ENCODE measurements around the gene ADAMTS17.

The ADAMTS17 gene

DNA sequence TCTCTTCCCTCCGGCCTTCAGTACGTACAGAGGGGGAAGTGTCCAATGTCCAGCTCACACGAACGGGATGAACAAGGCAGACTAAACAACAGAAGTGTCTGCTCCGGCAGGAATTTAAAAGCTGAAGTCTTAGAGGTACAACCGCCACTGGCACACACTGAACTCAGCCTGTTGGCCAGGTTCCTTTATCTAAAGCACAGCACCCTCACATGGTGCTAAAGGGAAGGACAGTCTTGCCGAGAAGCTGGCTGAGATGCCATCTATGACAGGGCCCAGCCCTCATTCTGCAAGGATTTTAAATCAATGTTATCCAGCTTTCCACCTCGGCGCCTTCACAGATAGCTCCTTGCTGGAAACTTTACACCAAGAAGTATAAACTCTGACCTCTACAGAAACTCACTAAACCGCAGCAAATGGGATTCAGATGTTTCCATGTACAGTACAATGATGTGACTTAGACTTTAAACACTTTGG lies 2.8 kb downstream of the ADAMTS17 start:
- DNase-seq, result peak; percentile 76

DNA sequence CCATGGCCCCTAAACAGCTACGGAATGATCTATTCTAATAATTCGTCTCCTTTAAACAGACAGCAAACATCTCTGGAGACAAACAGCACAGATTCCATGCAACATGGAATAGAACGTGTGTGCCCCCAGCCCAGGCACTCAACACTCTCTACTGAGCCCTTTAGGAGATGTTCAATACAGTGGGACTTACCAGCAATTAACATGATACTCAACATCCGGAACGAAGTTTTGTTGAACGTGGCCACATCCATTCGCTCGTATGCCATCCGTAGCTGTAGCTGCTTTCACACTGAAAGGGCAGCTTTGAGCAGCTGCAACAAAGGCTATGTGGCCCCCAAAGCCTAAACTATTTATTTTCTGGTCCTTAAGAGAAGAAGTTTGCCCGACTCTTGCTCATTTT lies 3.5 kb downstream of the ADAMTS17 start:
- no peak for DNase-seq

DNA sequence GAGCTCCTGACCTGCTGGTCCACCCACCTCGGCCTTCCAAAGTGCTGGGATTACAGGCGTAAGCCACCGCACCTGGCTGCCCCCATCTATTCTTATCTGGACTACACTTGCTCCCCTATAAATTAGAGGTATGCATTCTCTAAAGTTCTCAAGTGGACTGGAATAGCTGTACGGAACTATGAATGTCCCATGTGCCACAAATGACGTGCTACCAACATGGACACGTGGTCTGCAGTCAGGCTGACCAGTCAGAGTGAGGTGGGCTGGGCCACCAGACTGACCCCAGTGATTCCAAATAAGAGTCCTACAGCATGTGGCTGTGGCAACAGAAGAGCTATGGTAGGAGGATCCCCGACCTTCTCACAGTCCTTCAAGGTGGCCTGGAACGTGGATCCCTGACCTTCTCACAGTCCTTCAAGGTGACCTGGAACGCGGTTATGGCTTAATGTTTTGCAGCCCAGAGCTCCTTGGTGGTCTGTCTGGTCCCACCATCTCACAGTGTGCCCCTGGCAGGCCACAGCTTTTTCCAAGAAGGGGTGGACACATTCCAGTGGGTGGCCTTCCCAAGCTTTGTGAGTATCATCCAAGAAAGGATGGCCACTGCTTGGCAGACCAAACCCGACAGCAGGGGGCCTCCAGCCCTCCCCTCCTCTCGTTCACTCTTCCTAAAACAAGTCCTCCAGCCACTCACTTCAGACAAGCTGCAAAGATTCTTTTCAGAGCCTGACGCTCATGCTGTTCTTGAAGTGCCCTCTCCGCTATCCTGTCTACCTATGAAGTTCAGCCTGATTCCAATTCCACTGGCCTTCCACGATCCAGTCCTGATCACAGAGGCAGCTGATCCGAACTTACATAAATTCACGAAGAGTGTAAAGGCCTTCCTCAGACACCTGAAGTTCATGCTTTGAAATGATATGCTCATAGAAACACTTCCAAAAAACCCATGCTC lies 4.4 kb downstream of the ADAMTS17 start:
- no peak for DNase-seq

DNA sequence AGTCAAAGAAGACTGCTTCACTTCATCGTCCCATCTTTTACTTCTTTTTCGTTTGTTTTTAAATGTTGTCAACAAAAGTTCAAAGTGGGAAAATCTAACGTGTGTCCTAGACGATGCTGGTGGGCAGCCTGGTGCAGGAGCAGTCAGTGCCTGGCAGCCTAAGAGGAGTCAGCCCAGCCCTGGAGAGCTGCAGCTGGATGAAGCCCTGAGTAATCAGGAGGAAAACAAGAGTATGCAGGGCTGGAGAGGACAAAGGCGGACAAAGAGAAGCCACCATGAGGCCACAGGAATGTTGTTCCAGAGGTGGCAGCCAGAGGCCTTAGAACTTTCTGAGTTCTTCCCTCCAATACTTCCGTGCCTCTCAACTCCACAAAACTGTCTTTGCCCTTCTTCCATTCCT lies 5.7 kb downstream of the ADAMTS17 start:
- DNase-seq, result no peak

DNA sequence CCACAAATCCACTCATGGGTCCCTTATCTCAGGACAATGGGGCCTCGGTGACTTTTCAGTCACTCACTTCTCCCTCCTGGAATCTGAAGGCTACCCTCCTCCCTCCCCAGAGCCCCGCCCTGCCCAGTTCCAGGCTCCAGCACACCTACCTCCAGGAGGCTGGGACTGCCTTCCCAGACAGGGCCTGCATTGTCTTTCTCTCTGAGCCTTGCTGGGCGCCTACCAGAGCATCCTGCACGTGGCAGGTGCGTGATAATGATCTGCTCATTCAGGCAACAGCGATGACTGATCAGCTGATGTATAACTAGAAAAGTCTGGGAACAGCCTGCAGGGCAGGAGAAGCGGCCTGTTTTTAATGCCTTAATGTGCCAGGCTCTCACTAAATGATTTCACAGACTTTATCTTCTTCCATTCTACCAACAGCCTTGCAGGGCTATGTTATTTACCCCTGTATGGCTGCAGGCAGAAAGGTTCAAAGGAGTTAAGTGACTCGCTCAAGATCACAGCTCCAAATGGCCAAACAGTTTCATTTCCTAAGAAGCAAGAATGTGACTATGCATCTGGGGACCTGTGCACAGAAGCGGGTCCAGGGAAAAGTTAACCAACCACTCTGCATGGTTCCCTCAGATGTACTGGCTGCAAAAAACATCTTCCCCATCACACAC lies 6.3 kb downstream of the ADAMTS17 start:
- DNase-seq, result no peak

DNA sequence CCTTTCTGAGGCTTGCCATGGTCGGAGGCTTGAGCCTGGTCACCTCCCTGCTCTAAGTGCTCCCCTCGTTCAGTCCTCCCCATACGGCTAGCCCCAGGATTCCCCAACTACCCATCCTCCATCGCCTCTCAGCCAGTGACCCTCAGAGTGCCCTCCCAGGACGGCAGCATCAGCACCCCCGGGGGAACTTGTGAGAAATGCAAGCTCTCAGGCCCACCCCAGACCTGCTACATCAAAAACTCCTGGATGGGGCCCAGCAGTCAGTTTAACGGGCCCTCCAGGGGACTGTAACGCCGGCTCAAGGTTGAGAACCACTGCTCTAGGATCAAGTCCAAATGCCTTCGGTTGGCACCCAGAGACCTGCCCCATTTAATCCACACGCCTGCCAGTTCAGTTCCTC lies 6.9 kb downstream of the ADAMTS17 start:
- DNase-seq, result no peak

DNA sequence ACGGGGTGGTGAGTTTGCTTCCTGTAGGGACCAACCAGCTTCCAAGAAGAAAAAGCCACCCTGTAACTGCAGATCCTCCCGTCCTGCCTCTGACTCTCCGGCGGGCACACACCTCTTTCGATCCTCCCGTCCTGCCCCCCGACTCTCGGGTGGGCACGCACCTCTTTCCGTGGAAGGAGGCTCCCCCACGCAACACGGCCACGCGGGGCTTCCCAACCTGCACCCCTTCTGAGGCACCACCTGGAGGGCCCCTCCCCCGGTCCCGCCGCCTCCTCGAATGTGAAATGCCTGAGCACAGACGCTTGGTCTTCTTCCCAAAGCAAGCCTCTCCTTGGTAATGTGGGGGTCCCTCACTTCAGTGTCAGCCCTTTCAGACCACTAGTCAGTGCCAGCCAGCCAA lies 7.3 kb downstream of the ADAMTS17 start:
- DNase-seq, result no peak

DNA sequence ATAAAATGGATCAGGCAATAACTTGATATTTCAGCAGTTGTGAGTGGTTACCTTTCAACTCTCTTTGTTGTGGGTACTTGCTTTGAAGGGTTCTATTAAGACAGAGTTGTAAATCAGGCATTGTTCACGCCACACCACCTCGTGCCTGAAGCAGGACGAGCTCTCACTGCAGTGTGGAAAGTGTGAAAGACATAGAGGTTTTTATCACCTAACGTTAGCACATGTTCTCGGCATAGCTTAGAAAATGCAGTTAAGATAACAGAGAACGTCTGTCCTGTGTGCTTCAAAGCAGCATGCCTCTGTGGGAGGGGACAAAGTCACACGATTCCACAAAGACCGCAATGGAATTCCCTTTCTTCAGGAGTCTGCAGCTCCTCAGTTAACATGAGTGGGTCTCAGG lies 7.8 kb downstream of the ADAMTS17 start:
- DNase-seq, result no peak

DNA sequence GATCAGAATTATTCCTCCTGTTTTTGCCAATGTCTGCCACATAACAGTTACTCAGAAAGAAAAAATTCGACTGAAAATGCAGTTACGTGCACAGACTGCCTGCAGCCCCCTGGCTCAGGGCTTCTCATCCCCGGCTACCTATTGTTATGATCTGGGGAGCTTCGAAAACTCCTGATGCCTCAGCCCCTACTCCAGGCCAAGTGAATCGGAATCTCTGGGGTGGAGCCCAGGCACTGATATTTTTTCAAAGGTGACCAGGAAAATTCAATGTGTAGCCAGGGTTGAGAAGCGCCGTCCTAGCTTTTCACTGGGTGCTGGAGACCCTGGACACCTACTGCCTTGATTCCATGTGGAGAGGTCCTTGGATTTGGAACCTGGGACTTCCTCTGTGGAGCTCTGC lies 8.5 kb downstream of the ADAMTS17 start:
- no peak for DNase-seq

DNA sequence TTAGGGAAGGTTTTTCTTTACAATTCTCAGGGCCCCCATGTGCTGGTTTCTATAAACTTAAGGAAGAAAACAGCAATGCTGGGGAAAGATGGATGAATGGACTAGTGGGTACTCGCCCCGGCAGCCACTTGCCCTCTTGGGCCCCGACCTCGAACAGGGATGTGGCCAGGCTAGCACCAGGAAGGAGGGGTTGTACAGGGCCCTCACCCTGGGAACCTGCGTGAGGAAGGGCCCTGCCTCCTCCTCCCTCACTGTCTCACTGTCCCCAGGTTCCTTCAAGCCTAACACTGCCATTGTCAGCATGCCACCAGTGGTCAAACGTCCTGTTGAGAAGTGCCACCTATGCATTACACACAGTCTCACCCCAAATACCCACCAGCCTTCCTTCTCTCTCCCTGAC lies 9.1 kb downstream of the ADAMTS17 start:
- DNase-seq, result no peak

DNA sequence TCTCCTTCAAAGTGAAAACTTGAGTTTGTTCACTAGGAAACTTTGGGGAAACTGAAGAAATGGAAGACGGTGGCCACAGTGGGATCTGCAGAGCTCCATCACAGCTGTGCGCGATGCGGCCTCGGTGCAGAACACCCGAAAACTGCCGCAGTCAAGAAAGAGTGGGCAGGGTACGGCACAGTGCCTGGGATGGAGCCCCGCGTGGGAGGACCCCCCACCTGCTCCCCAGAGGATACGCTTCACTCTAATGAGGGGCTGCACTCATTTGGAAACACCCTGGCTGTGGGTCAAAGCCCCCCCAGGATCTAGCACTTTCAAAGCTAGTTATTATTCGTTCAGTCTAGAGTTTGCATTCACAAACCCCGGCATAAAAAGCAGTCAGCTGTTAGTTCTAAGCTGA lies 9.5 kb downstream of the ADAMTS17 start:
- DNase-seq, result no peak

DNA sequence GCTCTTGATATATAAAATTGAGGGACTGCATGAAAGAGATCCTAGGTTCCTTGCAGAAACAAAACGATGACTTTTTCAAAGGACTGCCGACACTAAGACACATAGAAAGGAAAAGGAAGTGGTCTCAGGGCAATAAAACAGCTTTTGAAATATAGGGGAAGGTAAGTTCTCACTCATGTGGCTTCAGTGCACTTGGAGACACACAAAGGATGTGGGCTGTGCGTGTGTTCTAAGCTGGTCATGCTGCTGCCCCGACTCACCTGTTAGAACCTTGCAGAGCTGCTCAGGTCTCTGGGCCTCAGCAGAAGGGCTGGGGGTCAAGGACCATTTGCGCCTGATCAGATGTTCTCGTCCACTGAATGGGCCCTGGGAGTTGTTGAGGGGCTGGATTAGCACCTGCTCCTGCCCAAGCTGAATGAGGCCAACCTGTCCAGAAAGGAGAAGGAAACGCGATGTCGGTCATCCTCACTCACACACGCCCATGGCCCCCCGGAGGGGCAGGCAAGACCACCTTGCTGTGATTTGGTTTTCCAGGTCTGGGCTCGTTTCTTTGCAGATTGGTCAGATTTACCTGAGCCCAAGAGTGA lies 11.1 kb downstream of the ADAMTS17 start:
- no peak for DNase-seq

DNA sequence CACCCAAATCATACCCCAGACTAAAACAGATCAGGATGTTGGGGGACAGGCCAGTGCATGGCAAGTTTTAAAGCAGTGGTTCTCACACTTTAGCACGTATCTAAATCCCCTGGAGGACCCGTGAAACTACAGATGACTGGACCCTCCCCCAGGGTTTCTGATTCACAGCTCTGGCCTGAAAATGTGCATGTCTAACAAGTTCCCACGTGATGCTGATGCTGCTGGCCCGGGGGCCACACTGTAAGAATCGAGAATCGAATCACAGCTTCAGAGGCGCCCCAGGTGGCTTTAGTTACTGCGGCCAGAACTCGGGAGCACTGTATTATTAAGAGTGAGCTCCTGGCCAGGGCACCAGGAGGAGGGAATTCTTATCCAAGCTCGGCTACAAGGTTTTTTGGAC lies 11.6 kb downstream of the ADAMTS17 start:
- no peak for DNase-seq

DNA sequence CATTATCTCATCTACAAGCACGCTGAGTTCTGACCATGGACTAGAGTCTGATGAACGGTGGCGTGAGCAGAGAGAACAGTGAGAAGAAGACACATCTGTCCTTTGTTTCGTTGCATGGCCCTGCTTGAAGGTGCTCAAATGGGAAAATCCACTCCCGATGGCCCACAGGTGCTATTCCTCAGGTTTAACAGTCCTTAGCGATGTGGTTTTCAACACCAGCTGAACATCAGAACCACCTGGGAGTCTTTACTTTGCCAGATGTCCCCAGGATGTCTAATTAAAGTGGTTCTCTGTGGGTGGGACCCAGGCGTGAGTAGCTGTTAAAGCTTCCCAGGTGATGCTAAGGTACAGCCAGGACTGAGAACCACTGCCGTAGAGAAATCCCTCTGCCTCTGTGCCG lies 13.0 kb downstream of the ADAMTS17 start:
- DNase-seq, result no peak

DNA sequence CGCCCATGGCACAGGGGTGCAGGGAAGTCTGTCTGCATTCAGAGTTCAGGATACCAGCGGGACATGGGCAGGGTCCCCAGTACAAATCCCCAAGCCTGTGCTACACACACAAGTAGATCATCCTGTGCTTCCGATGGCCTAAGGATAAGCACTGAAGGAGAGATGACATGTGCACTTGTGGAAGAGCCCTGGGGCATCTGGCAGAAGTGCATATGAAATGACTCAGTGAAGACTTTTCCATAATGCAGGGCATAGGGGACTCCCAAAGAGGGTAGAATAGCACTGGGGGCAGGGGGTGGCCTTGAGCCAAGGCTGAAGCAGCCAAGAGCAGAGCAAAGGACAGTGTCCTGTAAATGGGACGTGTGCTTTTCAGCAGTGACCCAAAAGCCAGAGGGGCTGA lies 22.9 kb downstream of the ADAMTS17 start:
- DNase-seq, result no peak

DNA sequence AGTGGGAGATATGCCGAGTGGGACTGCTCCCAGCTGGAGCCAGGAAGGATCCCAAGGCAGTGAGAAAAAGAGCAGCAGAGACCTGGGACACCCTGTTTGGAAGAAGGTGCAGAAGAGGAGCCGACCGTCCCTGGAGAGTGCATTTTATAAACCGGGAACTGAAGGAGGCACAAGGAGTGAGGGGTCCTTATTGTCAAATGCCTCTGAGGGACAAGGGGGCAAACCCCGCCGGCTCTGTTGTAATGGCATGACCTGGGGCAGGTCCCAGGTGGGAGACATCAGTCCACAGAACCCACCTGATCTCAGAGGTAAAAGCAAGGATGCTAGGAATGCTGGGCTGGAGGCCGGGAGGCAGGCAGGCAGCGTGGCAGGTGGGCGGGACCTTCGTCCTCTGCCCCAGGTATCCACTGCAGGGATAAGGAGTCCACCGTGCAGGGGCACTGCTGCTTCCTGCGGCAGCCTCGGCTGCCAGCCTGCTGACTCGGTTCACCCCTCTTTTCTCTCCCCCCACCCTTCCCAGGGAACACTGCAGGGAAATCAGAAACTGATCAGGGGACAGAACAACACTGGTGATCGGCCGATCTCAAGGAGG lies 26.9 kb downstream of the ADAMTS17 start:
- DNase-seq, result no peak

DNA sequence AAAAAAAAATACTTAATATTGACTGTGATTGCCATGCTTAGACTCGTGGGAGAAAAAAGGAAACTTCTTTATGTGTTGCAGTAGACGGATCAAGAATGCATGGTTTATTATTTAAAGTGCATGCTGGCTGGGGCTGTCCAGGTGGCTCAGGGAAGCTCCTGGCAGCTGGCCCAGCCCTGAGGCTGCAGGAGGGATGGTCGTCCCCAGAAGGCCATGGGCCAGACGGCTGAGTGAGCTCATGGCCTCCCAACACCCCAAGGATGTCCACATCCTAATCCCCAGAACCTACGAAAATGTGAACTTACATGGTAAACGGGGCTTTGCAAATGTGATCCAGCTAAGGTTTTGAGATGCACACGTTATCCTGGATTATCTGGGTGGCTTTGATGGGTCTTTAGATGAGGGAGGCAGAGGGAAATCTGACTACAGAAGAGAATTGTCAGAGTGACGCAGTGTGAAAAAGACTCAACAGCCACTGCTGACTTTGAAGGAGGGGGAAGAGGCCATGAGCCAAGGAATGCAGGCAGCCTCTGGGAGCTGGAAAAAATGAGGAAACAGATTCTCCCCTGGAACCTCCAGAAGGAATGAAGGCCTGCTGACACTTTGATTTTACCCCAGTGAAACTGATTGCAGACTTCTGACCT lies 29.8 kb downstream of the ADAMTS17 start:
- DNase-seq, result no peak

DNA sequence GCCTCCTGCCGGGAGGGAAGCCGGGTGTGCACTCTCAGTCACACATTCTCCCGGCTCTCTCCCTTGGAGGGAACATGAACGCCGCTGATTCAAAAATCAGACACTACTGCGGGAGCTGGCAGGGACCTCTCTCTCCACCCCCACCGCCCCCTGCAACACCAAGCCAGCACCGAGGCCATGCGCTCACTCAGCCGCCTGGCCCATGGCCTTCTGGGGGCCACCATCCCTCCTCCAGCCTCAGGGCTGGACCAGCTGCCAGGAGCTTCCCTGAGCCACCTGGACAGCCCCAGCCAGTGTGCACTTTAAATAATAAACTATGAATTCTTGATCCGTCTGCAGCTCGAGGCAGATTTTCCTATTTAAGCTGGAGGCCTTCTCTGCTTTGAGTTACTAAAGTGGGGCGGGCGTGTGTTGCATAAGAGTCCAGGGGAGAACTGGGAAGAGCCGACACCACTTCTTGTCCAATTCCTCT lies 30.6 kb downstream of the ADAMTS17 start:
- DNase-seq, result peak; percentile 64

DNA sequence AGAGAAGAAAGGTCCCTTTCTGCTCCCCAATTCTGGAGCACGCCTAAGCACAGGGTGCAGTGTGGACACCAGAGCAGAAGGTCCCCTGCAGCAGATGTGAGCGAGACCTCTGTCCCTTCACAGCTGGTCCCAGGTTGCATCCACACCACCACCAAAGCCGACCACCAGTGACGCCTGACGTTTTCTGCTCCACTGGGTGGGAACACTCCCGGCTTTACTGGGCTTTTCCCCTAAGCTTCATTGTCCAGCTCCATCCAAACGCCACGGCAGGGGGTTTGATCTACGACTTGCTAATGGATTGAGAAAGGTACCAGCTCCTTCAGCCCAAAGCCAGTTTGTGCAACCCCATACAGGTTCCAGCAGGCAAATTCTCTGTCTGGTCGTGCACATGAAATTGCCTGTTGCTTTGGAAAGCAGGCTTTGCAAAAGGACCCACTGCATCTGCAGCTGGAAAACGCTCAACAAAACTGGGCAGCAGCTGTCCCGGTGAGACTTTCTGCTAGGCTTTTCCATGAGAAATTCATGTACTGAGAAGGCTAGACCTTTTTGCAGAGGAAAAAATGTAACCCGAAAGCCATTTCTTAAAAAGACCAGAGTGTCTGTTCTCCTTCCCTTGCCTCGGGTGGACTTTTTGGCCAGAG lies 31.1 kb downstream of the ADAMTS17 start:
- peak; percentile 82 for DNase-seq

DNA sequence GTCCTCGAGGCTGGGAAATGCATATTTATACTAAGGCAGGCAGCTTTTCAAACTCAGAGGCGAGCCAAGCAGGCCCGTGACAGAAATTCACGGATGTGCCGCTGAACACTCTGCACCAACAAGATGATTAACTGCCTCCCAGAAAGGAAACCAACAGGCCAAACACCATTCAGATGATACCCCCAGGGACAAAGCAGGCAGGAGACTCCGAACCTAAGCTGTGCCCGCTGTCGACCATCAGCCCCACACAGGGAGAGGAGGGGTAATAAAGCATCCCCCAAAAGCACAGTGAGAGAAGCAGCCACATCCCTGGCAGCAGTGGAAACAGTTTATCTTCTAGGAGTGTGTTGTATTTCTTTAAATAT lies 31.8 kb downstream of the ADAMTS17 start:
- DNase-seq, result no peak

DNA sequence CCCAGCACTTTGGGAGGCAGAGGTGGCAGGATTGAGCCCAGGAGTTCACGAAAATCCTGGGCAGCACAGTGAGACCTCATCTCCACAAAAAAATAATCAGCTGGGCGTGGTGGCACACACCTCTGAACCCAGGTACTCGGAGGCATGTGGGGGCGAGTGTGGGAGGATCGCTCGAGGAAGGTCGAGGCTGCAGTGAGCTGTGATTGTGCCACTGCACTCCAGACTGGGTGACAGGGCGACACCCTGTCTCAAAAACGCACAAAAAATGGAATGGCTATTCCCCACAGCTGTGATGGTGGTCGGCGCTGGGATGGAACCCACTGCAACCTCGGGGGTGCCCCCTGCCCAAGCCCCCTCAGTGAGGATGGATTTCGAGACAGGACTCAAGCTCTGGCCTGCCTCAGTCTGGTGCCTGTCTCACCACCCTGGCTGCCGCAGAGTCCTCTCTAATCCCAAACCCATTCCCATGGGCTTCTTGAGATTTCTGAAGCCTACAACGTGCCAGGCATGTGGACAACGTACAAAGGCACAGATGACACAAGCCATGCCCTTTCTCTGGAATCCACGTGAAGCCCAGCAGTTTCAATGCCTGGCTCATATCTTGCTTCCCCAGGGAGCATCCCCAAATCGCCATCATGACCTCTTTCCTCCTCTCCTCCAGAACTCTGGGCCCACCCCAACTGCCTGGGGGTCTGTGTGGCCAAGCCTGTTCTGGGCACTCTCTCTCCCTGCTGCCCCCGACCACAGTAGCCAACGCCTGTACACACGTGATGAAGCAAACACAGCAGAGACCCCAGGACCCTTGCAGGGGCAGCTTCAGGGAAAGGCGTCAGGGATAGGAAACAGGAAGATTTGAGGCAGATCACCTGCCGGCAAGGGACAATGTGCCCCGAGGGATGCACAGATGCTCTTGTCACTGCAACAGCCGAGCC lies 32.4 kb downstream of the ADAMTS17 start:
- no peak for DNase-seq

All from retina (tissue), 1 donor.